WTC11 (cell line): ENCODE data around the gene CBFB. TPM values are rescaled to one million over a fixed set of nuclear protein-coding genes. Genes with fewer than 3 reads are reported as not detected.

Experiments
- ATAC-seq: fragments of 200-7000 bp; cut with Tn5 transposase; 2 replicates; pipeline ENCODE4 v1.10.0; 2021; ENCODE audit warnings: mild to moderate bottlenecking, moderate library complexity
- CTCF ChIA-PET: fragments of 300-600 bp; sonication (Branson Sonifier 250); formaldehyde crosslinking; loops from one replicate; lab custom pipeline; 2021; ENCODE audit warnings: antibody characterized with exemption; lab: Charles Lee
- POLR2A ChIA-PET: fragments of 350-600 bp; sonication (Branson Sonifier 250); formaldehyde crosslinking; loops from one replicate; lab custom pipeline; 2021; ENCODE audit warnings: antibody characterized with exemption; lab: Charles Lee
- DNase-seq: peaks from one replicate; pipeline ENCODE4 v3.0.0; 2021; ENCODE audit warnings: low spot score
- H3K27ac Mint-ChIP-seq: 2 replicates; pipeline ENCODE4 v1.8.0; 2021; ENCODE audit warnings: mixed read lengths
- H3K27me3 Mint-ChIP-seq: 2 replicates; pipeline ENCODE4 v1.8.0; 2021; ENCODE audit warnings: low read depth, mild to moderate bottlenecking, moderate library complexity, mixed read lengths
- H3K36me3 Mint-ChIP-seq: 2 replicates; pipeline ENCODE4 v1.8.0; 2021; ENCODE audit warnings: mixed read lengths
- H3K4me1 Mint-ChIP-seq: 2 replicates; pipeline ENCODE4 v1.8.0; 2022; ENCODE audit warnings: mixed read lengths
- H3K4me3 Mint-ChIP-seq: 2 replicates; pipeline ENCODE4 v1.8.0; 2021; ENCODE audit warnings: mild to moderate bottlenecking, moderate library complexity, mixed read lengths
- H3K9me3 Mint-ChIP-seq: 2 replicates; pipeline ENCODE4 v1.8.0; 2021; ENCODE audit warnings: mixed read lengths
- ATF1 ChIP-seq: sonication (generic); formaldehyde crosslinking; IDR thresholded peaks from 2 replicates; pipeline ENCODE4 v1.8.1; 2023; ENCODE audit warnings: mild to moderate bottlenecking, moderate library complexity, missing genetic modification reagents
- CBFB ChIP-seq: sonication (generic); formaldehyde crosslinking; IDR thresholded peaks from 2 replicates; pipeline ENCODE4 v1.8.1; 2022; ENCODE audit warnings: mild to moderate bottlenecking, low read depth, missing genetic modification reagents
- E2F5 ChIP-seq: sonication (generic); formaldehyde crosslinking; IDR thresholded peaks from 2 replicates; pipeline ENCODE4 v1.8.1; 2022; ENCODE audit warnings: mild to moderate bottlenecking, moderate library complexity, missing genetic modification reagents
- ESRRA ChIP-seq: sonication (generic); formaldehyde crosslinking; IDR thresholded peaks from 2 replicates; pipeline ENCODE4 v1.8.1; 2022; ENCODE audit warnings: mild to moderate bottlenecking, missing genetic modification reagents, borderline replicate concordance
- FOXP1 ChIP-seq: sonication (generic); formaldehyde crosslinking; IDR thresholded peaks from 2 replicates; pipeline ENCODE4 v1.8.0; 2022; ENCODE audit warnings: missing genetic modification reagents, mild to moderate bottlenecking, moderate library complexity, borderline replicate concordance
- GRHL2 ChIP-seq: fragments of 250-450 bp; sonication (Bioruptor Pico); IDR thresholded peaks from 2 replicates; pipeline ENCODE4 v1.8.0; 2022; ENCODE audit warnings: mild to moderate bottlenecking, moderate library complexity; ENCODE audit not compliant: insufficient replicate concordance, severe bottlenecking
- GTF2I ChIP-seq: fragments of 250-450 bp; sonication (Bioruptor Pico); conservative IDR thresholded peaks from 2 replicates; pipeline ENCODE4 v1.4.0; 2021; ENCODE audit warnings: mild to moderate bottlenecking
- STAT6 ChIP-seq: sonication (generic); formaldehyde crosslinking; conservative IDR thresholded peaks from 2 replicates; pipeline ENCODE4 v1.8.1; 2023; ENCODE audit warnings: mild to moderate bottlenecking, low read depth, missing genetic modification reagents, moderate library complexity
- TCF7 ChIP-seq: sonication (generic); formaldehyde crosslinking; IDR thresholded peaks from 2 replicates; pipeline ENCODE4 v1.8.0; 2022; ENCODE audit warnings: mild to moderate bottlenecking, low read depth, missing genetic modification reagents, moderate library complexity
- ZNF219 ChIP-seq: sonication (generic); formaldehyde crosslinking; IDR thresholded peaks from 2 replicates; pipeline ENCODE4 v1.8.0; 2023; ENCODE audit warnings: missing genetic modification reagents, mild to moderate bottlenecking, borderline replicate concordance
- ZNF263 ChIP-seq: sonication (generic); formaldehyde crosslinking; IDR thresholded peaks from 2 replicates; pipeline ENCODE4 v1.8.1; 2022; ENCODE audit warnings: low read depth, mild to moderate bottlenecking, moderate library complexity, missing genetic modification reagents
- ZNF423 ChIP-seq: fragments of 250-450 bp; sonication (Bioruptor Pico); IDR thresholded peaks from 2 replicates; pipeline ENCODE4 v2.1.2; 2022; ENCODE audit warnings: mild to moderate bottlenecking, moderate library complexity
- total RNA-seq: library from RNA; stranded (reverse); gene quantifications from 3 replicates; pipeline ENCODE4 v1.2.3, GENCODE V29; 2021
- TF ChIP-seq, protein P1 (sequence below): sonication (generic); formaldehyde crosslinking; IDR thresholded peaks from 2 replicates; pipeline ENCODE4 v1.8.1; 2023; ENCODE audit warnings: mild to moderate bottlenecking, missing genetic modification reagents, borderline replicate concordance
- TF ChIP-seq, protein P2 (sequence below): sonication (generic); formaldehyde crosslinking; IDR thresholded peaks from 2 replicates; pipeline ENCODE4 v1.8.1; 2023; ENCODE audit warnings: mild to moderate bottlenecking, missing genetic modification reagents, moderate library complexity
- TF ChIP-seq, protein P3 (sequence below): fragments of 250-450 bp; sonication (Bioruptor Pico); IDR thresholded peaks from 2 replicates; pipeline ENCODE4 v1.9.0; 2021; ENCODE audit warnings: mild to moderate bottlenecking
- TF ChIP-seq, protein P4 (sequence below): sonication (generic); formaldehyde crosslinking; IDR thresholded peaks from 2 replicates; pipeline ENCODE4 v1.8.0; 2022; ENCODE audit warnings: missing genetic modification reagents

Gene CBFB
- total RNA-seq, 1 experiment from 2014 or later = 36.9 TPM

DNA sequence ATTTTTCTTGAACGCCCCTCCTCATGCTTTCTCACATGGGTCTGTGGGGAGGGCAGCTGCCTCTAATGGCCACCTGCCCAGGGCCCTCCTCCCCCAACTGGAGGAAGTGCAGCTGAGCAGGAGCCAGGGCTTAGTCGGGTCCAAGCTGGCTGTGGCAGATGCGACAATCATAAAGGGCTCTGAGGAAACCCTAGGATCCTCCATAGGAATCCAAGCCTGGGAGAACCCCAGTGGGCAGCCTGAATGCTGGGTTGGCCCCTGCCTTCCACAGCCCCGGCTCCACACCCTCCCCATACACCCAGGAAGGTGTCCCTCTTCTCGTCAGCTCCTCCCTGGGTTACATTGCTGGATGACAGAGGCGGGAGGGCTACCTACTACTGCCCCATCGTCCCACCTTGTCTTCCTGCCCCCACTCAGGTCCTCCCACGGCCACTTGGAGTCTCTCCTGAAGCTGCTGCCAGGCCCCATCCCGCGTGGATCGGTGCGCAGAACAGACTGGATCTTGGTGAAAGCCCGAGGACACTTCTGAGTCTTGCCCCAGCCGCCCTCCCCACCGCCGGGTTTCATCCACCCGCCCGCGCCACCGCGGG, 15.6 kb upstream of the CBFB start:
- H3K4me3 Mint-ChIP-seq = peak overlapping the region; percentile 61
- POLR2A ChIA-PET = interaction anchor here (1.1 kb wide), 1 partner anchor 15 kb away, joined by 3 read pairs; no protein-coding TSS in a partner anchor

DNA sequence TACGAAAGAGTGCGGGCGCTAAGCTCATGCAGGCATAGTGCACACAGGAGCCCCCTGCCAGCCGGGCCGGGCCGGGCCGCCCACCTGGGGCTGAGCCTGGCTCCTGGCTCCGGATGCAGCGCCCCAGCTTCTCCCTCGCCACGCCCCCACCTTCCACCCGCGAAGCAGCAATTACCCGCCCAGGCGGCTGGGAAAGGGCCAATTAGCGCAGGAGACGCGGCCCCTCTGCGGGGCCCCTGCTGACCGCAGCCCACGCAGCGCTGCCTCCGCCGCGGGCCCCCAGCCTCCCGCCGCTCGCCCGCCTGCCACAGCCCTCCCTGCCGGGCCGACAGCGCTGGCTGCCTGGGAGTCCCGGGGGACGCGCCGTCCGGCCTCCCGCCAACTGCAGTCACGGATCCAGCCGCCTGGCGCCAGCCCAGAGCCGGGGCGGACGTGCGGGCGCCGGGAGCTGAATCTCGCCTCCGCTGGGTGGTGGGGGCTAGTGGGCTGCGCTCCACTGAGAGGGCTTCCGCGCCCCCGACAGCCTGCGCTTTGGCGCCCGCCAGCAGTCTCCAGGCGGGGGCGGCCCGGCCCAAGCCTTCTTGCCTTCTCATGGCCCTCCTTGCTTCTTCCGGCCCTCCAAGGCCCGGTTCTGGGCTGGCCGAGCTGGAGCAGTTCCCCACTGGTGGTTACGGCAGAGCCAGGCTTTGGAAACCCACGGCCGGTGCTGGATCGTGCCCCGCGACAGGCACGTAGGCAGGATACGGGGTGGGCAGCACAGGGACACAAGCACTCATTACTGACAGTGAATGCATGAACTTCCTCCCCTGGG, 14.9 kb upstream of the CBFB start:
- Mint-ChIP-seq H3K4me1 (no peaks in the 10 kb centered on the region), H3K27ac (no peak overlapping the region), H3K27me3 (peaks cover 48% of the 10 kb centered on the region), H3K36me3 (no peaks in the 10 kb centered on the region), H3K4me3 (peak overlapping the region; percentile 72), H3K9me3 (no peaks in the 10 kb centered on the region)
- POLR2A ChIA-PET = interaction anchor here (1.1 kb wide), 1 partner anchor 16 kb away, joined by 3 read pairs; no protein-coding TSS in a partner anchor
- CTCF ChIA-PET = interaction anchor here (0.7 to 4.1 kb wide), 27 partner anchors 8 to 184 kb away, joined by 3 to 53 read pairs (median 4); partner anchors contain the start of genes B3GNT9, CES3, ELMO3 and NOL3
- ATAC-seq (peak; percentile 21), DNase-seq (peak; percentile 67)
- TF ChIP-seq ZNF423 (CRISPR knock-in tag) = peak; percentile 64
- TF ChIP-seq FOXP1 (CRISPR knock-in tag) = no peak; the same call in 1 of the 2 replicates
- no peak for TF ChIP-seq ZNF219 (CRISPR knock-in tag)
- TF ChIP-seq, protein P1, sequence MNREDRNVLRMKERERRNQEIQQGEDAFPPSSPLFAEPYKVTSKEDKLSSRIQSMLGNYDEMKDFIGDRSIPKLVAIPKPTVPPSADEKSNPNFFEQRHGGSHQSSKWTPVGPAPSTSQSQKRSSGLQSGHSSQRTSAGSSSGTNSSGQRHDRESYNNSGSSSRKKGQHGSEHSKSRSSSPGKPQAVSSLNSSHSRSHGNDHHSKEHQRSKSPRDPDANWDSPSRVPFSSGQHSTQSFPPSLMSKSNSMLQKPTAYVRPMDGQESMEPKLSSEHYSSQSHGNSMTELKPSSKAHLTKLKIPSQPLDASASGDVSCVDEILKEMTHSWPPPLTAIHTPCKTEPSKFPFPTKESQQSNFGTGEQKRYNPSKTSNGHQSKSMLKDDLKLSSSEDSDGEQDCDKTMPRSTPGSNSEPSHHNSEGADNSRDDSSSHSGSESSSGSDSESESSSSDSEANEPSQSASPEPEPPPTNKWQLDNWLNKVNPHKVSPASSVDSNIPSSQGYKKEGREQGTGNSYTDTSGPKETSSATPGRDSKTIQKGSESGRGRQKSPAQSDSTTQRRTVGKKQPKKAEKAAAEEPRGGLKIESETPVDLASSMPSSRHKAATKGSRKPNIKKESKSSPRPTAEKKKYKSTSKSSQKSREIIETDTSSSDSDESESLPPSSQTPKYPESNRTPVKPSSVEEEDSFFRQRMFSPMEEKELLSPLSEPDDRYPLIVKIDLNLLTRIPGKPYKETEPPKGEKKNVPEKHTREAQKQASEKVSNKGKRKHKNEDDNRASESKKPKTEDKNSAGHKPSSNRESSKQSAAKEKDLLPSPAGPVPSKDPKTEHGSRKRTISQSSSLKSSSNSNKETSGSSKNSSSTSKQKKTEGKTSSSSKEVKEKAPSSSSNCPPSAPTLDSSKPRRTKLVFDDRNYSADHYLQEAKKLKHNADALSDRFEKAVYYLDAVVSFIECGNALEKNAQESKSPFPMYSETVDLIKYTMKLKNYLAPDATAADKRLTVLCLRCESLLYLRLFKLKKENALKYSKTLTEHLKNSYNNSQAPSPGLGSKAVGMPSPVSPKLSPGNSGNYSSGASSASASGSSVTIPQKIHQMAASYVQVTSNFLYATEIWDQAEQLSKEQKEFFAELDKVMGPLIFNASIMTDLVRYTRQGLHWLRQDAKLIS (CRISPR knock-in tag) = no peak
- TF ChIP-seq E2F5 (CRISPR knock-in tag) = peak; percentile 55; the same call in 1 of the 2 replicates
- TF ChIP-seq, protein P2, sequence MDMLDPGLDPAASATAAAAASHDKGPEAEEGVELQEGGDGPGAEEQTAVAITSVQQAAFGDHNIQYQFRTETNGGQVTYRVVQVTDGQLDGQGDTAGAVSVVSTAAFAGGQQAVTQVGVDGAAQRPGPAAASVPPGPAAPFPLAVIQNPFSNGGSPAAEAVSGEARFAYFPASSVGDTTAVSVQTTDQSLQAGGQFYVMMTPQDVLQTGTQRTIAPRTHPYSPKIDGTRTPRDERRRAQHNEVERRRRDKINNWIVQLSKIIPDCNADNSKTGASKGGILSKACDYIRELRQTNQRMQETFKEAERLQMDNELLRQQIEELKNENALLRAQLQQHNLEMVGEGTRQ (CRISPR knock-in tag) = no peak
- TF ChIP-seq STAT6 (CRISPR knock-in tag) = no peak
- peak; percentile 50; the same call in 1 of the 2 replicates for TF ChIP-seq CBFB (CRISPR knock-in tag)
- no peak for TF ChIP-seq ESRRA
- TF ChIP-seq, protein P3, sequence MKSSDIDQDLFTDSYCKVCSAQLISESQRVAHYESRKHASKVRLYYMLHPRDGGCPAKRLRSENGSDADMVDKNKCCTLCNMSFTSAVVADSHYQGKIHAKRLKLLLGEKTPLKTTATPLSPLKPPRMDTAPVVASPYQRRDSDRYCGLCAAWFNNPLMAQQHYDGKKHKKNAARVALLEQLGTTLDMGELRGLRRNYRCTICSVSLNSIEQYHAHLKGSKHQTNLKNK = no peak

More for the DNA sequence above, 15.6 kb upstream of the CBFB start:
- Mint-ChIP-seq H3K4me1 (no peaks in the 10 kb centered on the region), H3K27me3 (peaks cover 54% of the 10 kb centered on the region), H3K27ac (no peak overlapping the region), H3K9me3 (no peaks in the 10 kb centered on the region), H3K36me3 (no peaks in the 10 kb centered on the region)
- CTCF ChIA-PET = interaction anchor here (0.6 to 4.1 kb wide), 34 partner anchors 8 to 265 kb away, joined by 3 to 53 read pairs (median 3); partner anchors contain the start of genes B3GNT9, CES3, ELMO3 and EXOC3L1
- no peak for DNase-seq
- no peak for ATAC-seq
- TF ChIP-seq FOXP1 (CRISPR knock-in tag) = peak; percentile 6; the same call in 1 of the 2 replicates
- no peak for TF ChIP-seq GTF2I
- no peak for TF ChIP-seq TCF7 (CRISPR knock-in tag)
- TF ChIP-seq, protein P3 = no peak
- no peak for TF ChIP-seq ATF1 (CRISPR knock-in tag)
- TF ChIP-seq, protein P4, sequence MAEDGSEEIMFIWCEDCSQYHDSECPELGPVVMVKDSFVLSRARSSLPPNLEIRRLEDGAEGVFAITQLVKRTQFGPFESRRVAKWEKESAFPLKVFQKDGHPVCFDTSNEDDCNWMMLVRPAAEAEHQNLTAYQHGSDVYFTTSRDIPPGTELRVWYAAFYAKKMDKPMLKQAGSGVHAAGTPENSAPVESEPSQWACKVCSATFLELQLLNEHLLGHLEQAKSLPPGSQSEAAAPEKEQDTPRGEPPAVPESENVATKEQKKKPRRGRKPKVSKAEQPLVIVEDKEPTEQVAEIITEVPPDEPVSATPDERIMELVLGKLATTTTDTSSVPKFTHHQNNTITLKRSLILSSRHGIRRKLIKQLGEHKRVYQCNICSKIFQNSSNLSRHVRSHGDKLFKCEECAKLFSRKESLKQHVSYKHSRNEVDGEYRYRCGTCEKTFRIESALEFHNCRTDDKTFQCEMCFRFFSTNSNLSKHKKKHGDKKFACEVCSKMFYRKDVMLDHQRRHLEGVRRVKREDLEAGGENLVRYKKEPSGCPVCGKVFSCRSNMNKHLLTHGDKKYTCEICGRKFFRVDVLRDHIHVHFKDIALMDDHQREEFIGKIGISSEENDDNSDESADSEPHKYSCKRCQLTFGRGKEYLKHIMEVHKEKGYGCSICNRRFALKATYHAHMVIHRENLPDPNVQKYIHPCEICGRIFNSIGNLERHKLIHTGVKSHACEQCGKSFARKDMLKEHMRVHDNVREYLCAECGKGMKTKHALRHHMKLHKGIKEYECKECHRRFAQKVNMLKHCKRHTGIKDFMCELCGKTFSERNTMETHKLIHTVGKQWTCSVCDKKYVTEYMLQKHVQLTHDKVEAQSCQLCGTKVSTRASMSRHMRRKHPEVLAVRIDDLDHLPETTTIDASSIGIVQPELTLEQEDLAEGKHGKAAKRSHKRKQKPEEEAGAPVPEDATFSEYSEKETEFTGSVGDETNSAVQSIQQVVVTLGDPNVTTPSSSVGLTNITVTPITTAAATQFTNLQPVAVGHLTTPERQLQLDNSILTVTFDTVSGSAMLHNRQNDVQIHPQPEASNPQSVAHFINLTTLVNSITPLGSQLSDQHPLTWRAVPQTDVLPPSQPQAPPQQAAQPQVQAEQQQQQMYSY (CRISPR knock-in tag) = no peak
- no peak for TF ChIP-seq ESRRA
- no peak for TF ChIP-seq GRHL2 (CRISPR knock-in tag)
- no peak for TF ChIP-seq ZNF263
